Prostate gland (tissue), 2 donors: ENCODE data around the gene RPS6KC1.

Experiments used
- POLR2A ChIP-seq: fragments of 450-650 bp; IDR thresholded peaks from one replicate; pipeline ENCODE4 v1.6.1; 2016; ENCODE audit warnings: antibody characterized with exemption, mild to moderate bottlenecking
- POLR2AphosphoS5 ChIP-seq: sonication (generic); formaldehyde crosslinking; IDR thresholded peaks from one replicate; pipeline ENCODE4 v1.6.1; 2017; ENCODE audit warnings: antibody characterized with exemption
- TF ChIP-seq, protein P1 (sequence below), 4 experiments: fragments of 200-600 bp in 2 of 4; fragments of 450-650 bp in 2 of 4; sonication (generic) in 2 of 4; IDR thresholded peaks; 1 replicate in 3 of 4; 2 replicates in 1 of 4; pipeline ENCODE4 v1.5.1; 2016 to 2019; ENCODE audit warnings: antibody characterized with exemption in 4 of 4, mild to moderate bottlenecking in 2 of 4, moderate library complexity in 2 of 4

DNA sequence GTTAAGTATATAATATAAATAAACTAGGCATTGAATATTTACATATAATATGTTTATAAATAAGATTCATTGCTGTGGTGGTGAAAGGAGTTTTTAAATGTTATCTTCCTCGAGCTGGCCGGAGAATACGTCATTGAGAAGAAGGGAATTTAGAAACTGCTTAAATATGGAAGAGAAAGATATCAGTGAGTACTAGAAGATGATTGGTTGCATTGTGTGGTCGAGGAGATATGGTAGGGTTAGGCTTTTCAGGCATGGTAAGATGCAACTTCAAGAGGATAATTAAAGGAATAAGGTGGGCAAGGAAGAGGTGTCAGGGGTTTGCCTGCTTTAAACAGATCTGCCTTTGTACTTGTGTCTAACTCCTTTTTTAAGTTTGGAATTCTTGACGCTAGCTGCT, 73.5 kb downstream of the RPS6KC1 start:
- TF ChIP-seq, protein P1, sequence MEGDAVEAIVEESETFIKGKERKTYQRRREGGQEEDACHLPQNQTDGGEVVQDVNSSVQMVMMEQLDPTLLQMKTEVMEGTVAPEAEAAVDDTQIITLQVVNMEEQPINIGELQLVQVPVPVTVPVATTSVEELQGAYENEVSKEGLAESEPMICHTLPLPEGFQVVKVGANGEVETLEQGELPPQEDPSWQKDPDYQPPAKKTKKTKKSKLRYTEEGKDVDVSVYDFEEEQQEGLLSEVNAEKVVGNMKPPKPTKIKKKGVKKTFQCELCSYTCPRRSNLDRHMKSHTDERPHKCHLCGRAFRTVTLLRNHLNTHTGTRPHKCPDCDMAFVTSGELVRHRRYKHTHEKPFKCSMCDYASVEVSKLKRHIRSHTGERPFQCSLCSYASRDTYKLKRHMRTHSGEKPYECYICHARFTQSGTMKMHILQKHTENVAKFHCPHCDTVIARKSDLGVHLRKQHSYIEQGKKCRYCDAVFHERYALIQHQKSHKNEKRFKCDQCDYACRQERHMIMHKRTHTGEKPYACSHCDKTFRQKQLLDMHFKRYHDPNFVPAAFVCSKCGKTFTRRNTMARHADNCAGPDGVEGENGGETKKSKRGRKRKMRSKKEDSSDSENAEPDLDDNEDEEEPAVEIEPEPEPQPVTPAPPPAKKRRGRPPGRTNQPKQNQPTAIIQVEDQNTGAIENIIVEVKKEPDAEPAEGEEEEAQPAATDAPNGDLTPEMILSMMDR (IDR thresholded peaks at IDR 0.05): no peak
- TF ChIP-seq POLR2A (no peak), POLR2AphosphoS5 (no peak)
